ENCODE measurements around the gene SPARCL1.
"Not testable (repeated sequence)": the region's sequence is repeated elsewhere in the genome, so short reads cannot be mapped to it uniquely, and the experiment has no call there.

The SPARCL1 gene

GRCh38 chr4:87529187-87529586 is at the start of gene SPARCL1:
Gene SPARCL1 (minus strand): TSS chr4:87529376. CDS start chr4:87499574, 29,802 bp downstream.
- peak; percentile 13 for DNase-seq

GRCh38 chr4:87575983-87576382 is 46.8 kb upstream of the SPARCL1 start:
- DNase-seq: no peak

- no peak for DNase-seq
These were observed 46.2 kb upstream of the SPARCL1 start for GRCh38 chr4:87575408-87575807.

GRCh38 chr4:87574996-87575395 is 45.8 kb upstream of the SPARCL1 start:
- DNase-seq: no peak

GRCh38 chr4:87574376-87574775 is 45.2 kb upstream of the SPARCL1 start:
- not testable (repeated sequence) for DNase-seq

- DNase-seq: no peak
These were observed 41.2 kb upstream of the SPARCL1 start for GRCh38 chr4:87570290-87570805.

GRCh38 chr4:87567191-87567590 is 38.0 kb upstream of the SPARCL1 start:
- no peak for DNase-seq

- no peak for DNase-seq
These were observed 37.1 kb upstream of the SPARCL1 start for GRCh38 chr4:87566276-87566675.

- no peak for DNase-seq
These were observed 36.6 kb upstream of the SPARCL1 start for GRCh38 chr4:87565746-87566145.

GRCh38 chr4:87560802-87561201 is 31.6 kb upstream of the SPARCL1 start:
- no peak for DNase-seq

- peak; percentile 16 for DNase-seq
These were observed 30.1 kb upstream of the SPARCL1 start for GRCh38 chr4:87559090-87559837.

- no peak for DNase-seq
These were observed 28.2 kb upstream of the SPARCL1 start for GRCh38 chr4:87557348-87557747.

GRCh38 chr4:87555773-87556619 is 26.8 kb upstream of the SPARCL1 start:
- no peak for DNase-seq

GRCh38 chr4:87553182-87553581 is 24.0 kb upstream of the SPARCL1 start:
- DNase-seq: peak; percentile 62

- DNase-seq: no peak
These were observed 22.2 kb upstream of the SPARCL1 start for GRCh38 chr4:87551361-87551760.

GRCh38 chr4:87547016-87547708 is 18.0 kb upstream of the SPARCL1 start:
- no peak for DNase-seq

- DNase-seq: no peak
These were observed 15.9 kb upstream of the SPARCL1 start for GRCh38 chr4:87545052-87545451.

- peak; percentile 62 for DNase-seq
These were observed 14.8 kb upstream of the SPARCL1 start for GRCh38 chr4:87543835-87544461.

GRCh38 chr4:87542734-87543312 is 13.6 kb upstream of the SPARCL1 start:
- DNase-seq: no peak

- no peak for DNase-seq
These were observed 13.0 kb upstream of the SPARCL1 start for GRCh38 chr4:87541956-87542709.

- DNase-seq: no peak
These were observed 12.3 kb upstream of the SPARCL1 start for GRCh38 chr4:87541521-87541920.
